ENCODE measurements around the gene PRKCH. TPM values are rescaled to one million over a fixed set of nuclear protein-coding genes. Genes with fewer than 3 reads are reported as not detected.

The PRKCH gene
- total RNA-seq, 1 experiment from 2014 or later = 5.2 TPM

- Mint-ChIP-seq H3K4me3 (no peak overlapping the region), H3K9me3 (no peaks in the 10 kb centered on the region), H3K27me3 (ENCODE audit: low read depth) (no peaks in the 10 kb centered on the region), H3K36me3 (ENCODE audit: insufficient read depth in 1 of 3, low read depth in 3 of 3) (no peaks in the 10 kb centered on the region), H3K27ac (no peak overlapping the region), H3K4me1 (peaks cover 12 to 15% of the 10 kb centered on the region in 2 experiments)
- no peaks in the 10 kb centered on the region for H3K9me3 ChIP-seq (ENCODE audit: control insufficient read depth, low read depth, low read length)
- H2BK5ac ChIP-seq (ENCODE audit: insufficient read length, low read length) = no peak overlapping the region
- H3K4me2 ChIP-seq (ENCODE audit: insufficient read depth, insufficient read length, low read length) = no peak overlapping the region
- no peak overlapping the region for H3K56ac ChIP-seq (ENCODE audit: insufficient read length, low read depth, low read length)
- H3K27ac ChIP-seq (ENCODE audit: insufficient read length, low read depth, low read length) = no peak overlapping the region
- DNase-seq = no peak
- H3K23ac ChIP-seq (ENCODE audit: insufficient read length, low read depth, low read length) = no peak overlapping the region
- no peak overlapping the region for H2AK5ac ChIP-seq (ENCODE audit: insufficient read length, low read length)
- H4K91ac ChIP-seq (ENCODE audit: insufficient read length, low read depth, low read length) = no peak overlapping the region
- no peak overlapping the region for H4K5ac ChIP-seq (ENCODE audit: insufficient read length, low read depth, low read length)
- WGBS (ENCODE audit: extremely low coverage, insufficient read length, low lambda C conversion rate) = no CpG with 5 or more reads among the region's 1 CpG
- H3K79me1 ChIP-seq (ENCODE audit: insufficient read depth, low read depth, low read length, poor library complexity, severe bottlenecking) = no peaks in the 10 kb centered on the region
- H3K79me2 ChIP-seq (ENCODE audit: insufficient read depth, low read length) = no peaks in the 10 kb centered on the region
- no peak overlapping the region for H2BK15ac ChIP-seq (ENCODE audit: low read depth, low read length)
- H2AFZ ChIP-seq (ENCODE audit: low read length) = no peak overlapping the region
- H4K8ac ChIP-seq (replicated peaks; ENCODE audit: insufficient read length, low read depth, low read length) = no peak overlapping the region
- no peak for TF ChIP-seq CTCF (conservative IDR thresholded peaks at IDR 0.05)
- no peak overlapping the region for H3K4ac ChIP-seq (ENCODE audit: low read depth, low read length)
- no peaks in the 10 kb centered on the region; the same call in 1 of the 2 replicates for H3K27me3 ChIP-seq (ENCODE audit: insufficient read depth, low read length)
- H2BK20ac ChIP-seq (ENCODE audit: low read depth, low read length, poor library complexity, severe bottlenecking) = no peak overlapping the region
- H3K9ac ChIP-seq (ENCODE audit: extremely low read depth, insufficient read length, low read length) = no peak overlapping the region
- no peak overlapping the region for H2BK120ac ChIP-seq (ENCODE audit: low read depth, low read length, poor library complexity, severe bottlenecking)
- H3K23me2 ChIP-seq (ENCODE audit: insufficient read length, low read depth, low read length, poor library complexity, severe bottlenecking) = no peaks in the 10 kb centered on the region
- no peak overlapping the region for H3K18ac ChIP-seq (ENCODE audit: insufficient read length, low read depth, low read length)
- H3T11ph ChIP-seq (ENCODE audit: low read length) = no peak overlapping the region
- no peak overlapping the region for H2BK12ac ChIP-seq (ENCODE audit: insufficient read length, low read depth, low read length)
- no peak overlapping the region for H3K14ac ChIP-seq (ENCODE audit: insufficient read depth, low read length)
- no peaks in the 10 kb centered on the region for H4K20me1 ChIP-seq (ENCODE audit: control insufficient read depth, insufficient read depth, insufficient read length)
- H3K4me1 ChIP-seq (ENCODE audit: insufficient read depth, low read length) = peaks cover 1% of the 10 kb centered on the region; the same call in 1 of the 2 replicates
Measured at GRCh38 chr14:61514927-61515326, 193.5 kb downstream of the PRKCH start.
